IPS DF 4.7 (cell line): Measurements from ENCODE around the gene PRKD1.
A peak's percentile ranks its signal among the peaks of the same experiment; 100 is the strongest.

ENCODE experiments used
- DNase-seq: peaks from one replicate; pipeline ENCODE4 v3.0.0-alpha.2; 2013; ENCODE audit warnings: low spot score; ENCODE audit errors: extremely low read depth

The PRKD1 gene

GRCh38 chr14:29681316-29681715 is 246.3 kb downstream of the PRKD1 start:
- DNase-seq = no peak

- DNase-seq = no peak
Measured at GRCh38 chr14:29674566-29675285, 252.9 kb downstream of the PRKD1 start.

- DNase-seq = no peak
Measured at GRCh38 chr14:29672831-29673230, 254.8 kb downstream of the PRKD1 start.

- no peak for DNase-seq
Measured at GRCh38 chr14:29671034-29671433, 256.6 kb downstream of the PRKD1 start.

- no peak for DNase-seq
Measured at GRCh38 chr14:29668201-29668600, 259.4 kb downstream of the PRKD1 start.

GRCh38 chr14:29664515-29664914 is 263.1 kb downstream of the PRKD1 start:
- DNase-seq = no peak

GRCh38 chr14:29663281-29663801 is 264.3 kb downstream of the PRKD1 start:
- DNase-seq = peak; percentile 36

GRCh38 chr14:29654901-29655550 is 272.6 kb downstream of the PRKD1 start:
- DNase-seq = no peak

- no peak for DNase-seq
Measured at GRCh38 chr14:29653303-29653702, 274.3 kb downstream of the PRKD1 start.

- no peak for DNase-seq
Measured at GRCh38 chr14:29652571-29652970, 275.1 kb downstream of the PRKD1 start.

GRCh38 chr14:29650554-29651269 is 276.9 kb downstream of the PRKD1 start:
- DNase-seq = no peak

GRCh38 chr14:29649170-29649569 is 278.5 kb downstream of the PRKD1 start:
- DNase-seq = no peak

GRCh38 chr14:29648045-29648444 is 279.6 kb downstream of the PRKD1 start:
- no peak for DNase-seq

GRCh38 chr14:29645117-29645516 is 282.5 kb downstream of the PRKD1 start:
- no peak for DNase-seq

GRCh38 chr14:29643433-29644211 is 284.0 kb downstream of the PRKD1 start:
- DNase-seq = no peak

GRCh38 chr14:29637411-29637810 is 290.2 kb downstream of the PRKD1 start:
- DNase-seq = no peak

- no peak for DNase-seq
Measured at GRCh38 chr14:29636870-29637269, 290.8 kb downstream of the PRKD1 start.

- DNase-seq = no peak
Measured at GRCh38 chr14:29630566-29631160, 297.0 kb downstream of the PRKD1 start.

- DNase-seq = no peak
Measured at GRCh38 chr14:29629839-29630238, 297.8 kb downstream of the PRKD1 start.

GRCh38 chr14:29627137-29627536 is 300.5 kb downstream of the PRKD1 start:
- DNase-seq = no peak
